Pancreas (tissue), 10 donors: ENCODE data around the gene RBM22. TPM values are rescaled to one million over a fixed set of nuclear protein-coding genes. Genes with fewer than 3 reads are reported as not detected.

Source experiments
- ATAC-seq, 4 donors: fragments of 200-7000 bp; cut with Tn5 transposase; one replicate each; pipeline versions ENCODE4 v1.8.0 to v1.9.1; 2020; ENCODE audit warnings: mild to moderate bottlenecking in 4 of 4, moderate library complexity in 4 of 4
- DNase-seq, 6 donors: peaks; one replicate each; pipeline ENCODE4 v3.0.0-alpha.2; 2020
- FAIRE-seq: peaks from 2 replicates; lab custom pipeline; 2012; peaks lifted over from hg19 to GRCh38; lab: Jason Lieb, UNC
- H3K27ac ChIP-seq, 4 donors: fragments of 200-600 bp; sonication (generic); 1 replicate in 3 of 4; 2 replicates in 1 of 4; pipeline versions ENCODE4 v1.5.0 to v1.8.0; 2020
- H3K27me3 ChIP-seq, 4 donors: fragments of 200-600 bp; one replicate each; pipeline ENCODE4 v1.8.0; 2021
- H3K36me3 ChIP-seq, 3 donors: fragments of 200-600 bp; sonication (generic) in 1 of 3; one replicate each; pipeline versions ENCODE4 v1.5.0 to v1.8.0; 2020 to 2021
- H3K4me1 ChIP-seq, 3 donors: fragments of 200-600 bp; one replicate each; pipeline ENCODE4 v1.8.0; 2021
- H3K4me3 ChIP-seq, 4 donors: fragments of 200-600 bp; sonication (generic) in 2 of 4; one replicate each; pipeline versions ENCODE4 v1.5.0 to v1.8.0; 2020 to 2021
- H3K9me3 ChIP-seq, 4 donors: fragments of 200-600 bp; one replicate each; pipeline ENCODE4 v1.8.0; 2021
- WGBS, 2 donors: extraction: QIAGEN DNeasy Blood & Tissue Kit; methylation state at CpG; one replicate each; pipeline ENCODE4 v1.1.7; 2013; 5-methylcytosine and 5-hydroxymethylcytosine counted together
- intact Hi-C, 3 donors: fragments of 100-400 bp; cut with DNase I; formaldehyde crosslinking; loops; one replicate each; pipeline versions ENCODE4 v1.11.1 to v1.14.2; 2022
- polyA plus RNA-seq, 2 donors: library from polyadenylated mRNA; stranded (reverse); fragments of 200-250 nt; gene quantifications; one replicate each; pipeline ENCODE4 v1.2.3, GENCODE V29; 2013
- total RNA-seq, 6 donors: library from RNA; stranded (reverse); fragmentation: NEBNext Ultra II Directional in 4 of 6; extraction: Animal tissue kit (Norgen Biotek cat#: 25700) in 4 of 6; gene quantifications; one replicate each; pipeline versions ENCODE4 v1.2.1 to v1.2.4, GENCODE V29; 2021 to 2023
- TF ChIP-seq, protein P1 (sequence below), 4 donors: fragments of 200-600 bp; sonication (generic) in 3 of 4; IDR thresholded peaks; one replicate each; pipeline versions ENCODE4 v1.5.0 to v1.8.0; 2021; ENCODE audit warnings: antibody characterized with exemption in 4 of 4
- donor health status: healthy with polysubstance abuse.
- donor health status: DM: no; HTN: no; CAD: no; lungs with moderate emphysema.
- donor health status: DM: no; HTN: no; CAD: no.
- donor health status: control.
- donor health status: control.
- donor health status: Bipolar disorder and iron deficiency.
- donor health status: DM: yes; HTN: yes; CAD: no.
- donor health status: DM: no; HTN: no; CAD: no.
- donor health status: DM: no; HTN: no; CAD: no.
- donor health status: DM: yes; HTN: yes; CAD: no.

The RBM22 gene
- total and polyA plus RNA-seq, 8 donors, result 14.8 to 32.3 (median 19.6) TPM

GRCh38 chr5:150651382-150651781 lies 49.5 kb downstream of the RBM22 start:
- FAIRE-seq (no peak), ATAC-seq (no peak), DNase-seq (peak in 1 of 6 donors; percentile 27)
- Histone ChIP-seq H3K4me3 (no peak overlapping the region), H3K9me3 (no peaks in the 10 kb centered on the region), H3K36me3 (peaks cover 0 to 20% (median 0%) of the 10 kb centered on the region in 3 donors), H3K27ac (no peak overlapping the region), H3K27me3 (no peaks in the 10 kb centered on the region), H3K4me1 (no peaks in the 10 kb centered on the region)
- 57 to 86% methylated on average over 1 of the region's 1 CpG for WGBS, 2 donors
- TF ChIP-seq, protein P1, sequence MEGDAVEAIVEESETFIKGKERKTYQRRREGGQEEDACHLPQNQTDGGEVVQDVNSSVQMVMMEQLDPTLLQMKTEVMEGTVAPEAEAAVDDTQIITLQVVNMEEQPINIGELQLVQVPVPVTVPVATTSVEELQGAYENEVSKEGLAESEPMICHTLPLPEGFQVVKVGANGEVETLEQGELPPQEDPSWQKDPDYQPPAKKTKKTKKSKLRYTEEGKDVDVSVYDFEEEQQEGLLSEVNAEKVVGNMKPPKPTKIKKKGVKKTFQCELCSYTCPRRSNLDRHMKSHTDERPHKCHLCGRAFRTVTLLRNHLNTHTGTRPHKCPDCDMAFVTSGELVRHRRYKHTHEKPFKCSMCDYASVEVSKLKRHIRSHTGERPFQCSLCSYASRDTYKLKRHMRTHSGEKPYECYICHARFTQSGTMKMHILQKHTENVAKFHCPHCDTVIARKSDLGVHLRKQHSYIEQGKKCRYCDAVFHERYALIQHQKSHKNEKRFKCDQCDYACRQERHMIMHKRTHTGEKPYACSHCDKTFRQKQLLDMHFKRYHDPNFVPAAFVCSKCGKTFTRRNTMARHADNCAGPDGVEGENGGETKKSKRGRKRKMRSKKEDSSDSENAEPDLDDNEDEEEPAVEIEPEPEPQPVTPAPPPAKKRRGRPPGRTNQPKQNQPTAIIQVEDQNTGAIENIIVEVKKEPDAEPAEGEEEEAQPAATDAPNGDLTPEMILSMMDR (IDR thresholded peaks at IDR 0.05), result no peak
- intact Hi-C loops, result no loop called here

- ATAC-seq, result no peak
- no peak overlapping the region for H3K27ac ChIP-seq
- peak in 1 of 6 donors; percentile 77 for DNase-seq
- peaks cover 0 to 20% (median 0%) of the 10 kb centered on the region in 3 donors for H3K36me3 ChIP-seq
- WGBS, 2 donors, result 83 to 87% methylated on average over 38 of the region's 38 CpGs
- TF ChIP-seq, protein P1 (IDR thresholded peaks at IDR 0.05), result no peak
- intact Hi-C loops, result no loop called here
- no peak for FAIRE-seq
- peaks cover 0 to 2% (median 1%) of the 10 kb centered on the region in 3 donors for H3K4me1 ChIP-seq
- H3K4me3 ChIP-seq, result no peak overlapping the region
- no peaks in the 10 kb centered on the region for H3K27me3 ChIP-seq
- H3K9me3 ChIP-seq, result no peaks in the 10 kb centered on the region
Measured at GRCh38 chr5:150650021-150651006, 50.5 kb downstream of the RBM22 start.

- TF ChIP-seq, protein P1 (IDR thresholded peaks at IDR 0.05), result no peak
- Histone ChIP-seq H3K9me3 (no peaks in the 10 kb centered on the region), H3K36me3 (peaks cover 0 to 20% (median 0%) of the 10 kb centered on the region in 3 donors), H3K4me3 (no peak overlapping the region), H3K27ac (no peak overlapping the region), H3K27me3 (no peaks in the 10 kb centered on the region), H3K4me1 (peaks cover 8 to 11% (median 11%) of the 10 kb centered on the region in 3 donors)
- DNase-seq, result peak in 2 of 6 donors; percentile 59 to 80
- intact Hi-C loops, result no loop called here
- 93 to 95% methylated on average over 46 of the region's 46 CpGs for WGBS, 2 donors
- FAIRE-seq, result no peak
- no peak for ATAC-seq
Measured at GRCh38 chr5:150649108-150650020, 51.5 kb downstream of the RBM22 start.

DNA sequence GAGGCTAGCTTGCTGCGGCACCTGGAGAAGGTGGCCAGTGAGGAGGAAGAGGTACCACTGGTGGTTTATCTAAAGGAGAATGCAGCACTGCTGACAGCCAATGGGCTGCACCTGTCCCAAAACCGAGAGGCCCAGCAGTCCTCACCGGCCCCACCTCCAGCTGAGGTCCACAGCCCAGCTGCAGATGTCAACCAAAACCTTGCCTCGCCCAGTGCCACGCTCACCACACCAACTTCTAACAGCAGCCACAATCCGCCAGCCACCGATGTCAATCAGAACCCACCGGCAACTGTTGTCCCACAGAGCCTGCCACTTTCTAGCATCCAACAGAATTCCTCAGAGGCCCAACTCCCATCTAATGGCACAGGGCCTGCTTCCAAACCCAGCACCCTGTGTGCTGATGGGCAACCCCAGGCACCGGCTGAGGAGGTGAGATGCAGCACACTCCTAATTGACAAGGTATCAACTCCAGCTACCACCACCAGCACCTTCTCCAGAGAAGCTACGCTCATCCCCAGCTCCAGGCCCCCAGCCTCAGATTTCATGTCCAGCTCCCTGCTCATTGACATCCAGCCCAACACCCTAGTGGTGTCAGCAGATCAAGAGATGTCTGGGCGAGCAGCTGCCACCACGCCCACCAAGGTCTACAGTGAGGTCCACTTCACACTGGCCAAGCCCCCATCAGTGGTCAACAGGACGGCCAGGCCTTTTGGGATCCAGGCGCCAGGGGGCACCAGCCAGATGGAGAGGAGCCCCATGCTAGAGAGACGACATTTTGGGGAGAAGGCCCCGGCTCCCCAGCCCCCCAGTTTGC lies 52.4 kb downstream of the RBM22 start:
- Histone ChIP-seq H3K9me3 (no peaks in the 10 kb centered on the region), H3K27ac (peak overlapping the region in 1 of 4 donors; percentile 33), H3K36me3 (peaks cover 0 to 20% (median 0%) of the 10 kb centered on the region in 3 donors), H3K4me1 (peaks cover 13 to 17% (median 16%) of the 10 kb centered on the region in 3 donors), H3K27me3 (no peaks in the 10 kb centered on the region), H3K4me3 (no peak overlapping the region)
- TF ChIP-seq, protein P1 (IDR thresholded peaks at IDR 0.05), result no peak
- ATAC-seq (no peak), DNase-seq (peak in 1 of 6 donors; percentile 50), FAIRE-seq (no peak)
- intact Hi-C loops, result no loop called here
- WGBS, 2 donors, result 93 to 94% methylated on average over 16 of the region's 16 CpGs
